Stomach (tissue), 9 donors: ENCODE measurements around the gene PIK3R4. TPM values are rescaled to one million over a fixed set of nuclear protein-coding genes. Genes with fewer than 3 reads are reported as not detected.

Source experiments
- DNase-seq, 2 donors: peaks; one replicate each; pipeline versions ENCODE4 v3.0.0 to v3.0.0-alpha.2; 2013 to 2019
- H3K27ac ChIP-seq, 5 donors: fragments of 200-600 bp in 4 of 5; sonication (generic) in 4 of 5; one replicate each; pipeline ENCODE4 v1.5.1; 2013 to 2019; ENCODE audit warnings: mild to moderate bottlenecking in 1 of 5, moderate library complexity in 1 of 5
- H3K27me3 ChIP-seq, 3 donors: fragments of 200-600 bp; sonication (generic); one replicate each; pipeline ENCODE4 v1.5.1; 2017 to 2019; ENCODE audit warnings: mixed run types in 1 of 3
- H3K36me3 ChIP-seq, 4 donors: fragments of 200-600 bp; sonication (generic); 1 replicate in 3 of 4; 2 replicates in 1 of 4; pipeline ENCODE4 v1.5.1; 2016 to 2019
- H3K4me1 ChIP-seq, 4 donors: fragments of 200-600 bp; sonication (generic); one replicate each; pipeline ENCODE4 v1.5.1; 2016 to 2019
- H3K4me3 ChIP-seq, 4 donors: fragments of 200-600 bp; sonication (generic) in 3 of 4; one replicate each; pipeline ENCODE4 v1.5.1; 2016 to 2019; ENCODE audit warnings: mild to moderate bottlenecking in 1 of 4
- H3K9me3 ChIP-seq, 4 donors: fragments of 200-600 bp; sonication (generic); one replicate each; pipeline ENCODE4 v1.5.1; 2016 to 2019
- CTCF ChIP-seq, 7 experiments: fragments of 450-650 bp in 4 of 7; fragments of 200-600 bp in 3 of 7; sonication (generic) in 3 of 7; IDR thresholded peaks; one replicate each; pipeline ENCODE4 v1.5.1; 2016 to 2019; ENCODE audit warnings: antibody characterized with exemption in 7 of 7, control low read depth in 2 of 7, mild to moderate bottlenecking in 1 of 7
- EP300 ChIP-seq: sonication (generic); formaldehyde crosslinking; IDR thresholded peaks from one replicate; pipeline ENCODE4 v1.6.1; 2017; ENCODE audit warnings: antibody characterized with exemption
- POLR2A ChIP-seq, 4 donors: fragments of 450-650 bp; IDR thresholded peaks; one replicate each; pipeline ENCODE4 v1.6.1; 2016; ENCODE audit warnings: antibody characterized with exemption in 4 of 4, control low read depth in 2 of 4, mild to moderate bottlenecking in 1 of 4, moderate library complexity in 1 of 4
- POLR2AphosphoS5 ChIP-seq, 3 donors: sonication (generic); formaldehyde crosslinking; IDR thresholded peaks; one replicate each; pipeline ENCODE4 v1.6.1; 2016; ENCODE audit warnings: antibody characterized with exemption in 3 of 3
- WGBS, 5 donors: extraction: QIAGEN DNeasy Blood & Tissue Kit in 3 of 5; methylation state at CpG; one replicate each; pipeline versions ENCODE4 v1.1.5 to v1.1.7; 2013 to 2018; 5-methylcytosine and 5-hydroxymethylcytosine counted together
- intact Hi-C: fragments of 100-400 bp; cut with DNase I; formaldehyde crosslinking; loops from one replicate; pipeline ENCODE4 v1.15.1; 2023; ENCODE audit warnings: low total_unique reads
- polyA plus RNA-seq, 3 donors: library from polyadenylated mRNA; stranded (reverse); fragments of 200-250 nt; gene quantifications; one replicate each; pipeline ENCODE4 v1.2.3, GENCODE V29; 2013
- total RNA-seq, 5 donors: library from RNA; depleted of rRNA; stranded (reverse); fragments of >200 nt; gene quantifications; one replicate each; pipeline versions ENCODE4 v1.1.0 to v1.2.3, GENCODE V29; 2014 to 2016
- donor health status: healthy with polysubstance abuse.
- donor health status: Bipolar disorder and iron deficiency.
- donor health status: healthy.

Gene PIK3R4
- total and polyA plus RNA-seq, 8 donors = 6.4 to 45.5 (median 19.7) TPM

- no peak for TF ChIP-seq POLR2AphosphoS5 (IDR thresholded peaks at IDR 0.05)
- TF ChIP-seq POLR2A (IDR thresholded peaks at IDR 0.05) = no peak
- no peak for TF ChIP-seq CTCF (IDR thresholded peaks at IDR 0.05)
- no peak for TF ChIP-seq EP300
- Histone ChIP-seq H3K27ac (no peak overlapping the region), H3K27me3 (no peaks in the 10 kb centered on the region), H3K4me3 (no peak overlapping the region), H3K36me3 (peaks cover 0 to 11% (median 5%) of the 10 kb centered on the region in 4 donors), H3K9me3 (no peaks in the 10 kb centered on the region), H3K4me1 (peaks cover 0 to 4% (median 2%) of the 10 kb centered on the region in 4 donors)
- 67 to 76% (median 70%) methylated on average over 7 of the region's 7 CpGs for WGBS, 5 donors
- DNase-seq = peak in 1 of 2 donors; percentile 39
- intact Hi-C loops = no loop called here
Observed at GRCh38 chr3:130661140-130661891, 85.3 kb downstream of the PIK3R4 start.

GRCh38 chr3:130659911-130660310 is 86.7 kb downstream of the PIK3R4 start:
- Histone ChIP-seq H3K27me3 (no peaks in the 10 kb centered on the region), H3K4me1 (peaks cover 0 to 4% (median 2%) of the 10 kb centered on the region in 4 donors), H3K4me3 (no peak overlapping the region), H3K36me3 (peaks cover 0 to 14% (median 6%) of the 10 kb centered on the region in 4 donors), H3K27ac (no peak overlapping the region), H3K9me3 (no peaks in the 10 kb centered on the region)
- 82 to 96% (median 89%) methylated on average over 1 of the region's 1 CpG for WGBS, 5 donors
- DNase-seq = peak in 1 of 2 donors; percentile 59
- no peak for TF ChIP-seq POLR2AphosphoS5 (IDR thresholded peaks at IDR 0.05)
- no peak for TF ChIP-seq CTCF (IDR thresholded peaks at IDR 0.05)
- no peak for TF ChIP-seq EP300
- TF ChIP-seq POLR2A (IDR thresholded peaks at IDR 0.05) = no peak
- intact Hi-C loops = no loop called here

- Histone ChIP-seq H3K27ac (no peak overlapping the region), H3K27me3 (no peaks in the 10 kb centered on the region), H3K36me3 (peaks cover 0 to 14% (median 6%) of the 10 kb centered on the region in 4 donors), H3K9me3 (no peaks in the 10 kb centered on the region), H3K4me1 (peaks cover 0 to 4% (median 2%) of the 10 kb centered on the region in 4 donors), H3K4me3 (no peak overlapping the region)
- intact Hi-C loops = no loop called here
- WGBS, 5 donors = 67 to 95% (median 87%) methylated on average over 4 of the region's 4 CpGs
- DNase-seq = peak in 1 of 2 donors; percentile 70
- TF ChIP-seq CTCF (IDR thresholded peaks at IDR 0.05) (no peak), POLR2A (IDR thresholded peaks at IDR 0.05) (no peak), EP300 (no peak), POLR2AphosphoS5 (IDR thresholded peaks at IDR 0.05) (no peak)
Observed at GRCh38 chr3:130658678-130659077, 88.0 kb downstream of the PIK3R4 start.

GRCh38 chr3:130656627-130657026 is 90.0 kb downstream of the PIK3R4 start:
- Histone ChIP-seq H3K4me1 (peaks cover 0 to 4% (median 2%) of the 10 kb centered on the region in 4 donors), H3K27ac (no peak overlapping the region), H3K4me3 (no peak overlapping the region), H3K27me3 (no peaks in the 10 kb centered on the region), H3K36me3 (peaks cover 0 to 14% (median 6%) of the 10 kb centered on the region in 4 donors), H3K9me3 (no peaks in the 10 kb centered on the region)
- no peak for TF ChIP-seq CTCF (IDR thresholded peaks at IDR 0.05)
- TF ChIP-seq POLR2AphosphoS5 (IDR thresholded peaks at IDR 0.05) = no peak
- no peak for TF ChIP-seq EP300
- no peak for TF ChIP-seq POLR2A (IDR thresholded peaks at IDR 0.05)
- intact Hi-C loops = no loop called here
- no peak for DNase-seq
- WGBS, 5 donors = 94 to 100% (median 95%) methylated on average over 1 to 5 of the region's 5 CpGs
